Fibroblast of villous mesenchyme (primary cell): ENCODE results near the gene MTG2. TPM values are rescaled to one million over a fixed set of nuclear protein-coding genes. Genes with fewer than 3 reads are reported as not detected.

ENCODE experiments used
- DNase-seq: peaks from one replicate; pipeline ENCODE4 v3.0.0-alpha.2; 2010; ENCODE audit warnings: low read depth
- H3K4me3 ChIP-seq: 2 replicates; pipeline ENCODE4 v1.5.1; 2011; ENCODE audit warnings: low read depth, mild to moderate bottlenecking, low read length
- CTCF ChIP-seq: IDR thresholded peaks from 2 replicates; pipeline ENCODE4 v1.5.1; 2012; ENCODE audit warnings: low read depth, mild to moderate bottlenecking, low read length; ENCODE audit not compliant: insufficient read depth
- total RNA-seq: library from RNA; depleted of rRNA; stranded (reverse); fragments of >200 nt; gene quantifications from 2 replicates; pipeline ENCODE4 v1.2.3, GENCODE V29; 2012

MTG2 gene
- total RNA-seq, 1 donor = 19.9 TPM

- no peak for TF ChIP-seq CTCF
- no peak for DNase-seq
- no peak overlapping the region for H3K4me3 ChIP-seq
Measured at GRCh38 chr20:62240020-62240685, 57.3 kb downstream of the MTG2 start.

- DNase-seq = no peak
- H3K4me3 ChIP-seq = no peak overlapping the region
- no peak for TF ChIP-seq CTCF
Measured at GRCh38 chr20:62241506-62241905, 58.7 kb downstream of the MTG2 start.

- H3K4me3 ChIP-seq = no peak overlapping the region
- DNase-seq = no peak
- TF ChIP-seq CTCF = no peak
Measured at GRCh38 chr20:62242176-62242575, 59.3 kb downstream of the MTG2 start.

GRCh38 chr20:62243106-62243505 lies 60.3 kb downstream of the MTG2 start:
- TF ChIP-seq CTCF = no peak
- no peak for DNase-seq
- H3K4me3 ChIP-seq = no peak overlapping the region

GRCh38 chr20:62243906-62244515 lies 61.2 kb downstream of the MTG2 start:
- DNase-seq = no peak
- no peak for TF ChIP-seq CTCF
- H3K4me3 ChIP-seq = no peak overlapping the region

- no peak for DNase-seq
- H3K4me3 ChIP-seq = no peak overlapping the region
- no peak for TF ChIP-seq CTCF
Measured at GRCh38 chr20:62244644-62245108, 61.8 kb downstream of the MTG2 start.
